PFSK-1 (cell line): ENCODE measurements around the gene RASL11A.

ENCODE experiments used
- FOXP2 ChIP-seq: optimal IDR thresholded peaks from 2 replicates; pipeline ENCODE3; 2011; ENCODE audit warnings: borderline replicate concordance, control low read depth, inconsistent platforms; ENCODE audit not compliant: insufficient read depth; ENCODE audit errors: extremely low read length, extremely low read depth
- POLR2AphosphoS5 ChIP-seq: IDR thresholded peaks from 2 replicates; pipeline ENCODE4 v1.6.1; 2012; ENCODE audit warnings: low read depth, mild to moderate bottlenecking, control low read depth, low read length, moderate library complexity
- REST ChIP-seq, 2 experiments: IDR thresholded peaks; 2 replicates each; pipeline versions ENCODE4 v1.6.1 to v1.8.0; 2011 to 2012; ENCODE audit warnings: low read depth in 2 of 2, low read length in 2 of 2, control low read depth in 1 of 2, inconsistent platforms in 1 of 2, mild to moderate bottlenecking in 1 of 2, moderate library complexity in 1 of 2; ENCODE audit not compliant: insufficient read depth in 1 of 2
- SIN3A ChIP-seq: IDR thresholded peaks from 2 replicates; pipeline ENCODE4 v1.6.1; 2012; ENCODE audit warnings: mild to moderate bottlenecking, low read length, moderate library complexity, borderline replicate concordance; ENCODE audit not compliant: insufficient read depth
- TAF1 ChIP-seq: IDR thresholded peaks from 2 replicates; pipeline ENCODE4 v1.6.1; 2012; ENCODE audit warnings: low read length, control low read depth, borderline replicate concordance; ENCODE audit not compliant: insufficient read depth

The RASL11A gene

GRCh38 chr13:27266917-27267316 is 3.7 kb upstream of the RASL11A start:
- TF ChIP-seq TAF1 (no peak), SIN3A (no peak), REST (IDR thresholded peaks at IDR 0.05; ENCODE audit: insufficient read depth in 1 of 2, low read depth in 2 of 2, low read length in 2 of 2) (no peak), FOXP2 (no peak), POLR2AphosphoS5 (no peak)

- TF ChIP-seq REST (IDR thresholded peaks at IDR 0.05; ENCODE audit: insufficient read depth in 1 of 2, low read depth in 2 of 2, low read length in 2 of 2) (no peak), SIN3A (no peak), POLR2AphosphoS5 (no peak), FOXP2 (no peak), TAF1 (no peak)
Measured at GRCh38 chr13:27267596-27267995, 3.0 kb upstream of the RASL11A start.

GRCh38 chr13:27269114-27269665 is 1.4 kb upstream of the RASL11A start:
- TF ChIP-seq REST (IDR thresholded peaks at IDR 0.05; ENCODE audit: insufficient read depth in 1 of 2, low read depth in 2 of 2, low read length in 2 of 2) (no peak), POLR2AphosphoS5 (no peak)

GRCh38 chr13:27271570-27272096 is 1.0 kb downstream of the RASL11A start:
- TF ChIP-seq POLR2AphosphoS5 (no peak), REST (IDR thresholded peaks at IDR 0.05; ENCODE audit: insufficient read depth in 1 of 2, low read depth in 2 of 2, low read length in 2 of 2) (no peak), SIN3A (no peak), FOXP2 (no peak), TAF1 (no peak)

GRCh38 chr13:27273658-27274425 is 3.2 kb downstream of the RASL11A start:
- TF ChIP-seq SIN3A: no peak
- no peak for TF ChIP-seq TAF1
- no peak for TF ChIP-seq REST (IDR thresholded peaks at IDR 0.05; ENCODE audit: insufficient read depth in 1 of 2, low read depth in 2 of 2, low read length in 2 of 2)
- TF ChIP-seq POLR2AphosphoS5: no peak
- no peak for TF ChIP-seq FOXP2
